HCT116 (cell line): Measurements from ENCODE around the gene CHKA. TPM values are rescaled to one million over a fixed set of nuclear protein-coding genes. Genes with fewer than 3 reads are reported as not detected.
A peak's percentile ranks its signal among the peaks of the same experiment; 100 is the strongest.

Experiments used
- ATAC-seq: fragments of 200-7000 bp; cut with Tn5 transposase; 2 replicates; pipeline ENCODE4 v1.9.1; 2020; ENCODE audit warnings: mild to moderate bottlenecking, moderate library complexity
- BruUV-seq: library from RNA; stranded (reverse); fragments of 400-500 nt; replicated peaks from 2 replicates; lab custom pipeline; 2021; lab: Mats Ljungman, UMichigan
- CTCF ChIA-PET: fragments of 300-600 bp; sonication (Branson Sonifier 250); formaldehyde crosslinking; loops from one replicate; lab custom pipeline; 2021; ENCODE audit warnings: antibody characterized with exemption; lab: Charles Lee
- POLR2A ChIA-PET: fragments of 300-600, 350-600 bp; sonication (Branson Sonifier 250); formaldehyde crosslinking; loops from one replicate; lab custom pipeline; 2021; ENCODE audit warnings: antibody characterized with exemption; lab: Charles Lee
- RAD21 ChIA-PET, 2 experiments: fragments of 300-600 bp; sonication (Branson Sonifier 250); formaldehyde crosslinking; loops; one replicate each; lab custom pipeline; 2023; ENCODE audit warnings: low total read pairs in 2 of 2; ENCODE audit not compliant: uncharacterized antibody in 2 of 2, unreplicated experiment in 2 of 2, low non-redundant PET in 1 of 2; lab: Charles Lee
- DNase-seq: peaks from one replicate; pipeline ENCODE4 v3.0.0-alpha.2; 2010; ENCODE audit warnings: low read depth, low spot score
- H2AFZ ChIP-seq: fragments of 200-600 bp; shearing (Covaris generic), sonication (generic); 2 replicates; pipeline ENCODE4 v1.6.1; 2017; ENCODE audit warnings: low read depth, mixed run types, mixed read lengths, antibody characterized with exemption, low read length; ENCODE audit not compliant: poor library complexity, severe bottlenecking
- H3K27ac ChIP-seq: 2 replicates; pipeline ENCODE4 v1.5.1; 2012; ENCODE audit warnings: low read depth, low read length
- H3K27me3 ChIP-seq: fragments of 200-600 bp; sonication (generic); 2 replicates; pipeline ENCODE4 v1.6.1; 2016; ENCODE audit warnings: mixed run types, low read length, mixed read lengths; ENCODE audit not compliant: insufficient read depth
- H3K36me3 ChIP-seq, 2 experiments: fragments of 200-500 bp in 1 of 2; fragments of 200-600 bp in 1 of 2; sonication (Bioruptor generic) in 1 of 2; sonication (generic) in 1 of 2; 2 replicates each; pipeline versions ENCODE4 v1.5.1 to v1.6.1; 2014 to 2016; ENCODE audit warnings: low read length in 2 of 2, inconsistent platforms in 1 of 2, mixed read lengths in 1 of 2, mixed run types in 1 of 2; ENCODE audit not compliant: insufficient read depth in 2 of 2, control insufficient read depth in 1 of 2
- H3K4me1 ChIP-seq, 2 experiments: fragments of 200-600 bp in 1 of 2; sonication (generic) in 1 of 2; 2 replicates each; pipeline versions ENCODE4 v1.5.1 to v1.6.1; 2012 to 2017; ENCODE audit warnings: low read length in 2 of 2, inconsistent platforms in 1 of 2, mild to moderate bottlenecking in 1 of 2, mixed read lengths in 1 of 2, mixed run types in 1 of 2, moderate library complexity in 1 of 2; ENCODE audit not compliant: insufficient read depth in 2 of 2, control insufficient read depth in 1 of 2
- H3K4me2 ChIP-seq: fragments of 200-600 bp; sonication (generic); 2 replicates; pipeline ENCODE4 v1.6.1; 2017; ENCODE audit warnings: mixed run types, low read length, mixed read lengths
- H3K4me3 ChIP-seq, 2 experiments: fragments of 200-600 bp in 1 of 2; sonication (generic) in 1 of 2; replicated peaks in 1 of 2; 2 replicates each; pipeline ENCODE4 v1.5.1; 2011 to 2016; ENCODE audit warnings: low read length in 2 of 2, control low read depth in 1 of 2, low read depth in 1 of 2, mild to moderate bottlenecking in 1 of 2, mixed read lengths in 1 of 2, mixed run types in 1 of 2
- H3K79me2 ChIP-seq: fragments of 200-600 bp; sonication (generic); 2 replicates; pipeline ENCODE4 v1.6.1; 2017; ENCODE audit warnings: mild to moderate bottlenecking, mixed run types, low read length, moderate library complexity, mixed read lengths; ENCODE audit not compliant: insufficient read depth
- H3K9ac ChIP-seq: fragments of 200-600 bp; sonication (generic); 2 replicates; pipeline ENCODE4 v1.6.1; 2016; ENCODE audit warnings: low read length, mixed read lengths
- H3K9me2 ChIP-seq: fragments of 200-600 bp; sonication (generic), shearing (Covaris generic); 2 replicates; pipeline ENCODE4 v1.6.1; 2017; ENCODE audit warnings: mixed run types, mild to moderate bottlenecking, moderate library complexity; ENCODE audit not compliant: insufficient read depth
- H3K9me3 ChIP-seq, 2 experiments: fragments of 200-500 bp in 1 of 2; fragments of 200-600 bp in 1 of 2; sonication (Bioruptor generic) in 1 of 2; sonication (generic) in 1 of 2; 2 replicates each; pipeline ENCODE4 v1.6.1; 2014 to 2017; ENCODE audit warnings: low read length in 2 of 2, mixed read lengths in 2 of 2, inconsistent platforms in 1 of 2, low read depth in 1 of 2, mild to moderate bottlenecking in 1 of 2, mixed run types in 1 of 2, moderate library complexity in 1 of 2; ENCODE audit not compliant: control insufficient read depth in 1 of 2, insufficient read depth in 1 of 2
- H4K20me1 ChIP-seq: fragments of 200-600 bp; sonication (generic), shearing (Covaris generic); 2 replicates; pipeline ENCODE4 v1.6.1; 2017; ENCODE audit warnings: mixed run types, mild to moderate bottlenecking, moderate library complexity; ENCODE audit not compliant: insufficient read depth
- ATF3 ChIP-seq: IDR thresholded peaks from 2 replicates; pipeline ENCODE4 v1.6.1; 2012
- CEBPB ChIP-seq: IDR thresholded peaks from 2 replicates; pipeline ENCODE4 v1.6.1; 2012; ENCODE audit warnings: low read depth
- EGR1 ChIP-seq: IDR thresholded peaks from 2 replicates; pipeline ENCODE4 v1.6.1; 2012; ENCODE audit warnings: low read depth
- POLR2AphosphoS5 ChIP-seq: IDR thresholded peaks from 2 replicates; pipeline ENCODE4 v1.6.1; 2011; ENCODE audit warnings: mild to moderate bottlenecking, low read depth, low read length, moderate library complexity
- SP1 ChIP-seq: IDR thresholded peaks from 2 replicates; pipeline ENCODE4 v1.6.1; 2012; ENCODE audit warnings: low read depth
- TCF7L2 ChIP-seq: IDR thresholded peaks from 2 replicates; pipeline ENCODE4 v1.7.0; 2011; ENCODE audit warnings: borderline replicate concordance, inconsistent platforms; ENCODE audit not compliant: insufficient read depth, insufficient read length; ENCODE audit errors: extremely low read depth
- intact Hi-C: fragments of 100-400 bp; cut with micrococcal nuclease; formaldehyde crosslinking; loops from 2 replicates; pipeline ENCODE4 v1.10.0; 2022
- total RNA-seq: library from RNA; stranded (reverse); gene quantifications from one replicate; pipeline ENCODE4 v1.2.1, GENCODE V29; 2021; ENCODE audit not compliant: unreplicated experiment

CHKA gene
- total RNA-seq, 1 experiment from 2014 or later, result 33.1 TPM

GRCh38 chr11:68053981-68054812 lies 67.0 kb downstream of the CHKA start:
- Histone ChIP-seq H3K4me2 (no peak overlapping the region), H3K79me2 (no peaks in the 10 kb centered on the region), H3K27ac (no peak overlapping the region), H3K9me2 (no peaks in the 10 kb centered on the region), H3K4me3 (no peak overlapping the region), H4K20me1 (no peaks in the 10 kb centered on the region), H3K9me3 (no peaks in the 10 kb centered on the region), H3K9ac (no peak overlapping the region), H3K4me1 (no peaks in the 10 kb centered on the region), H2AFZ (no peak overlapping the region), H3K27me3 (no peaks in the 10 kb centered on the region), H3K36me3 (peaks cover 0 to 12% of the 10 kb centered on the region in 2 experiments; a peak in 1 of 4 replicates)
- no peak for DNase-seq
- ChIA-PET POLR2A (no interaction called here), RAD21 (no interaction called here), CTCF (no interaction called here)
- 0 out of 2 replicates have a peak, but pooled peaks have one; percentile 10 for ATAC-seq
- TF ChIP-seq POLR2AphosphoS5 (0 out of 2 replicates have a peak, but pooled peaks have one; percentile 8), TCF7L2 (no peak), ATF3 (no peak), EGR1 (no peak)
- BruUV-seq, result no TSS peak
- intact Hi-C loops, result no loop called here

GRCh38 chr11:68053117-68053516 lies 68.1 kb downstream of the CHKA start:
- TF ChIP-seq CEBPB, result no peak
- TF ChIP-seq SP1, result no peak
- no peak for TF ChIP-seq TCF7L2
- no peak for TF ChIP-seq ATF3
- H3K79me2 ChIP-seq, result no peaks in the 10 kb centered on the region
- no peaks in the 10 kb centered on the region for H3K27me3 ChIP-seq
- H2AFZ ChIP-seq, result no peak overlapping the region
- ChIA-PET RAD21 (interaction anchor here in 1 of 2 experiments (0.7 kb wide), 1 partner anchor 40 kb away, joined by 3 read pairs; no protein-coding TSS in a partner anchor), POLR2A (no interaction called here), CTCF (no interaction called here)
- no peak overlapping the region for H3K4me2 ChIP-seq
- no peak overlapping the region for H3K4me3 ChIP-seq
- H3K4me1 ChIP-seq, result no peaks in the 10 kb centered on the region
- intact Hi-C loops, result no loop called here
- H4K20me1 ChIP-seq, result no peaks in the 10 kb centered on the region
- H3K9me3 ChIP-seq, result no peaks in the 10 kb centered on the region
- no peaks in the 10 kb centered on the region for H3K9me2 ChIP-seq
- no peak overlapping the region for H3K9ac ChIP-seq
- ATAC-seq (no peak), DNase-seq (no peak)
- no peak overlapping the region for H3K27ac ChIP-seq
- no TSS peak for BruUV-seq
- peaks cover 0 to 7% of the 10 kb centered on the region in 2 experiments; a peak in 1 of 4 replicates for H3K36me3 ChIP-seq
